Thyroid gland (tissue), 4 donors: ENCODE results near the gene ACOX1. TPM values are rescaled to one million over a fixed set of nuclear protein-coding genes. Genes with fewer than 3 reads are reported as not detected.
A peak's percentile ranks its signal among the peaks of the same experiment; 100 is the strongest.

ENCODE experiments used
- DNase-seq, 2 donors: peaks; one replicate each; pipeline ENCODE4 v3.0.0-alpha.2; 2019
- H3K27ac ChIP-seq, 3 donors: fragments of 200-600 bp; sonication (generic); 1 replicate in 2 of 3; 2 replicates in 1 of 3; pipeline ENCODE4 v1.5.1; 2016 to 2019; ENCODE audit warnings: mild to moderate bottlenecking in 1 of 3, moderate library complexity in 1 of 3
- H3K27me3 ChIP-seq: fragments of 200-600 bp; sonication (generic); one replicate; pipeline ENCODE4 v1.5.1; 2019
- H3K36me3 ChIP-seq, 2 donors: fragments of 200-600 bp; sonication (generic); one replicate each; pipeline ENCODE4 v1.5.1; 2016 to 2019
- H3K4me1 ChIP-seq, 2 donors: fragments of 200-600 bp; sonication (generic); one replicate each; pipeline ENCODE4 v1.5.1; 2017 to 2019
- H3K4me3 ChIP-seq, 3 donors: fragments of 200-600 bp; sonication (generic); replicated peaks in 1 of 3; 1 replicate in 2 of 3; 2 replicates in 1 of 3; pipeline ENCODE4 v1.5.1; 2016; ENCODE audit warnings: mild to moderate bottlenecking in 1 of 3
- H3K9me3 ChIP-seq: fragments of 200-600 bp; sonication (generic); one replicate; pipeline ENCODE4 v1.5.1; 2017
- POLR2A ChIP-seq, 2 donors: fragments of 450-650 bp; IDR thresholded peaks; one replicate each; pipeline ENCODE4 v1.6.1; 2017; ENCODE audit warnings: antibody characterized with exemption in 2 of 2, mild to moderate bottlenecking in 2 of 2, moderate library complexity in 1 of 2
- WGBS, 2 donors: methylation state at CpG; one replicate each; pipeline ENCODE4 v1.1.5; 2017; 5-methylcytosine and 5-hydroxymethylcytosine counted together
- intact Hi-C: fragments of 100-400 bp; cut with DNase I; formaldehyde crosslinking; loops from one replicate; pipeline ENCODE4 v1.15.1; 2023
- total RNA-seq, 4 donors: library from RNA; depleted of rRNA; stranded (reverse); fragments of >200 nt; gene quantifications; one replicate each; pipeline ENCODE4 v1.2.3, GENCODE V29; 2016
- TF ChIP-seq, protein P1 (sequence below), 6 experiments: fragments of 200-600 bp in 3 of 6; fragments of 450-650 bp in 3 of 6; sonication (generic) in 3 of 6; IDR thresholded peaks; one replicate each; pipeline ENCODE4 v1.5.1; 2016 to 2019; ENCODE audit warnings: antibody characterized with exemption in 6 of 6, mild to moderate bottlenecking in 2 of 6, inconsistent platforms in 1 of 6, moderate library complexity in 1 of 6

Gene ACOX1
- total RNA-seq, 4 donors from 2014 or later: 59.6 to 102 (median 75.5) TPM

DNA sequence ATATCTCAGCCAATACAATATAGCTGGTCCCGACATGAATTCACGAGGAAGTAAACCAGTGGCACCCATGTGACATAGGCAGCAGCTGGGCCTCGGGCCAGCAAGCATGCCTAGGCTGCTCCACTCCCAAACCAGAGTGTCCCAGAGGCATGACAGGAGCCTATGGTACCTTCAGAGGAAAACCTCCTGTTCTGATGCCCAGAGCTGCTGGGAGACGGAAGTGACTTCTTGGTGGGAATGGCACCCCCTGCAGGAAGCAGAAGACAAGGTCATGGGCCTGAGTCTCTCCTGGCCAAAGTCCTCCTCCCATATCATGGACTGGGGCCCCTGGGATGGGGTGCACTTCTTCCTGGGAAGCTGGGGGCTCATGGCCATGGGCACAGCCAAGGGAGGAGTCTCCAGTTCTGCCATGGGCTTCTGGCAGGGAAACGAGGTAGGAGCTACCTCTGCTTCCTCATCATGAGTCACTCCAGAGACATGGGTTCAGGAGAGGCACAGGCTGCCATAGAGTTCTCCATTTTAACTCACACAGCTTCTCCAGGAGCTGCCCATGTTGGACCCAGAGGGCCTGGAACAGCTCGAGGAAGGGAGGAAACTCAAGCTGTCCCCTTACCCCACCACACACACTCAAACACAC is 51.6 kb downstream of the ACOX1 start:
- WGBS, 2 donors: 70 to 79% methylated on average over 3 to 6 of the region's 6 CpGs
- no peaks in the 10 kb centered on the region for H3K9me3 ChIP-seq
- no peak for DNase-seq
- no peak overlapping the region for H3K4me3 ChIP-seq
- peaks cover 19 to 34% of the 10 kb centered on the region in 2 donors for H3K4me1 ChIP-seq
- H3K36me3 ChIP-seq: no peaks in the 10 kb centered on the region
- intact Hi-C loops: no loop called here
- TF ChIP-seq, protein P1, sequence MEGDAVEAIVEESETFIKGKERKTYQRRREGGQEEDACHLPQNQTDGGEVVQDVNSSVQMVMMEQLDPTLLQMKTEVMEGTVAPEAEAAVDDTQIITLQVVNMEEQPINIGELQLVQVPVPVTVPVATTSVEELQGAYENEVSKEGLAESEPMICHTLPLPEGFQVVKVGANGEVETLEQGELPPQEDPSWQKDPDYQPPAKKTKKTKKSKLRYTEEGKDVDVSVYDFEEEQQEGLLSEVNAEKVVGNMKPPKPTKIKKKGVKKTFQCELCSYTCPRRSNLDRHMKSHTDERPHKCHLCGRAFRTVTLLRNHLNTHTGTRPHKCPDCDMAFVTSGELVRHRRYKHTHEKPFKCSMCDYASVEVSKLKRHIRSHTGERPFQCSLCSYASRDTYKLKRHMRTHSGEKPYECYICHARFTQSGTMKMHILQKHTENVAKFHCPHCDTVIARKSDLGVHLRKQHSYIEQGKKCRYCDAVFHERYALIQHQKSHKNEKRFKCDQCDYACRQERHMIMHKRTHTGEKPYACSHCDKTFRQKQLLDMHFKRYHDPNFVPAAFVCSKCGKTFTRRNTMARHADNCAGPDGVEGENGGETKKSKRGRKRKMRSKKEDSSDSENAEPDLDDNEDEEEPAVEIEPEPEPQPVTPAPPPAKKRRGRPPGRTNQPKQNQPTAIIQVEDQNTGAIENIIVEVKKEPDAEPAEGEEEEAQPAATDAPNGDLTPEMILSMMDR (IDR thresholded peaks at IDR 0.05): peak in 3 of 6 experiments; percentile 6 to 21 (median 11)
- no peak for TF ChIP-seq POLR2A (IDR thresholded peaks at IDR 0.05)
- no peaks in the 10 kb centered on the region for H3K27me3 ChIP-seq
- no peak overlapping the region for H3K27ac ChIP-seq

DNA sequence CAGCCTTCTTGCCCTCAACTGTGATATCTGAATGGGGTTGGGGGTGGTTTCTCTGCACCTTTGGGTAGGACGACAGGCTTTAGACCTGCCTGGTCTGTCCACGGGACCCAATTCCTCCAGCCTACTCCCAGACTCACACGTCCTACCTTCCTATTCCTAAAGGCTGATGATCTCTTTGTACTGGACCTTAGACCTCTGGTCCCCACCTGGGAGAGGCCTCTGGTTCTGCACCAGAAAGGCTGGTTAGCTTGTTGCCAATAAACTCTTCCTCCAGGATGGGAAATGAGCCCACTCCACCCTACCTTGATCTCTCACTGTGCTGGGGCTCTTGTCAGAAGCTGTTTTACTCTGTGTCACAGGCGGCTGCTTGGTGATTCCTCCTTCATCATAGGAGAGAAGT is 52.5 kb downstream of the ACOX1 start:
- no peak for DNase-seq
- H3K27me3 ChIP-seq: no peaks in the 10 kb centered on the region
- peaks cover 25 to 44% of the 10 kb centered on the region in 2 donors for H3K4me1 ChIP-seq
- no peak overlapping the region for H3K4me3 ChIP-seq
- TF ChIP-seq POLR2A (IDR thresholded peaks at IDR 0.05): no peak
- TF ChIP-seq, protein P1 (IDR thresholded peaks at IDR 0.05): no peak
- H3K36me3 ChIP-seq: no peaks in the 10 kb centered on the region
- intact Hi-C loops: no loop called here
- H3K9me3 ChIP-seq: no peaks in the 10 kb centered on the region
- H3K27ac ChIP-seq: no peak overlapping the region
- WGBS, 2 donors: 91 to 95% methylated on average over 4 of the region's 4 CpGs

DNA sequence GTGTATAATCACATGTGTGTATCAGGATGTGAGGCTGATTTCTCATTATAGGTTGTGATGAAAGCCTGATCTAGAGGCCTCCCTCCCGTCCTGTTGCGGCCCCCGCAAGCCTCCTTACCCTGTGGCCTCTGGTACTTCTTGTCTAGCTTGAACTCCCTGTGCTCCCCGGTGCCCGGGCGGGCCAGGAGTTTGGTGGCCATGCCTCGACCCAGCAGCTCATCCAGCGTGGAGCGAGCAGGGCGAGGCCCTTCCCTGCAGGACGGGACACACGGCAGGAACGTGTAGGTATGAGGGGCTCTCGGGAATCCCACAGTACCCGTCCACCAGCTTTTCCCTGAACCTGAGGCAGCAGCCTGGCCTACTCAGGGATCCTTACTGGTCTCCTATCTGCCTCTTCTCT is 53.1 kb downstream of the ACOX1 start:
- no peaks in the 10 kb centered on the region for H3K27me3 ChIP-seq
- intact Hi-C loops: no loop called here
- 97% methylated on average over 15 of the region's 15 CpGs for WGBS, 2 donors
- no peaks in the 10 kb centered on the region for H3K9me3 ChIP-seq
- TF ChIP-seq POLR2A (IDR thresholded peaks at IDR 0.05): no peak
- TF ChIP-seq, protein P1 (IDR thresholded peaks at IDR 0.05): no peak
- H3K4me3 ChIP-seq: no peak overlapping the region
- H3K27ac ChIP-seq: no peak overlapping the region
- H3K4me1 ChIP-seq: peaks cover 25 to 45% of the 10 kb centered on the region in 2 donors
- no peak for DNase-seq
- H3K36me3 ChIP-seq: no peaks in the 10 kb centered on the region

DNA sequence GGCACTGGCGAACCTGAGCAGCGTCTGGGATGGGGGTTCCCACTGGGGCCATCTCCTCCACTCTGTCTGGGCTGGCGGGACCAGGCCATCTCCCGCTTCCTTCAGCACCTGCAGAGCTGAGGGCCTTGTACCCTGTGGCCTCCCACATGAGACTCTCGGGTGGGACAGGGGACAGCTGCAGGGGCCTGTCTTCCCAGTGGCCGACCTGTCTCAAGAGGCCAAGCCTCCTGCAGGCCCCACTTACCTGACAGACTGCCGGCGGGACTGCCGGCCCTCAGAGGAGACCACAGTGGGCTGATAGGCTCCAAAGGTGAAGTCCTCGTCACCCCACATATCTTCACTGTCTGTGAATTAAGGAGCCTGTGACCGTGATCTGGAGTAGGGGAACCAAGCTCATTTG is 53.9 kb downstream of the ACOX1 start:
- intact Hi-C loops: no loop called here

More for the DNA sequence above, 53.9 kb downstream of the ACOX1 start:
- TF ChIP-seq, protein P1 (IDR thresholded peaks at IDR 0.05): no peak
- no peak for TF ChIP-seq POLR2A (IDR thresholded peaks at IDR 0.05)
- no peak for DNase-seq
- WGBS, 2 donors: 96 to 97% methylated on average over 8 of the region's 11 CpGs
- no peak overlapping the region for H3K4me3 ChIP-seq
- no peaks in the 10 kb centered on the region for H3K27me3 ChIP-seq
- H3K36me3 ChIP-seq: no peaks in the 10 kb centered on the region
- H3K27ac ChIP-seq: no peak overlapping the region
- no peaks in the 10 kb centered on the region for H3K9me3 ChIP-seq
- H3K4me1 ChIP-seq: peaks cover 28 to 46% of the 10 kb centered on the region in 2 donors
